Nephron progenitor cell (in vitro differentiated cells): ENCODE results near the gene BDKRB1.

Experiments
- DNase-seq: peaks from one replicate; pipeline ENCODE4 v3.0.0; 2021
- H3K27ac Mint-ChIP-seq: 2 replicates; pipeline ENCODE4 v1.8.0; 2021; ENCODE audit warnings: mild to moderate bottlenecking, moderate library complexity, mixed read lengths
- H3K27me3 Mint-ChIP-seq: 2 replicates; pipeline ENCODE4 v1.8.0; 2021; ENCODE audit warnings: mild to moderate bottlenecking, low read depth, mixed read lengths; ENCODE audit not compliant: poor library complexity
- H3K36me3 Mint-ChIP-seq: 2 replicates; pipeline ENCODE4 v1.8.0; 2021; ENCODE audit warnings: low read depth, mixed read lengths
- H3K4me1 Mint-ChIP-seq: 2 replicates; pipeline ENCODE4 v1.8.0; 2021; ENCODE audit warnings: mixed read lengths
- H3K4me3 Mint-ChIP-seq: 2 replicates; pipeline ENCODE4 v1.8.0; 2021; ENCODE audit warnings: mild to moderate bottlenecking, moderate library complexity, mixed read lengths
- H3K9me3 Mint-ChIP-seq: 2 replicates; pipeline ENCODE4 v1.8.0; 2021; ENCODE audit warnings: mild to moderate bottlenecking, moderate library complexity, mixed read lengths
- CTCF ChIP-seq: fragments of 200-600 bp; sonication (generic); IDR thresholded peaks from 2 replicates; pipeline ENCODE4 v1.5.0; 2021; ENCODE audit warnings: antibody characterized with exemption

Gene BDKRB1

GRCh38 chr14:96294246-96294645 lies 38.2 kb downstream of the BDKRB1 start:
- no peak overlapping the region for H3K27ac Mint-ChIP-seq
- no peak for DNase-seq
- H3K4me3 Mint-ChIP-seq, result no peak overlapping the region
- no peaks in the 10 kb centered on the region for H3K4me1 Mint-ChIP-seq
- H3K9me3 Mint-ChIP-seq, result no peaks in the 10 kb centered on the region
- no peak for TF ChIP-seq CTCF
- no peaks in the 10 kb centered on the region for H3K27me3 Mint-ChIP-seq
- peaks cover 29% of the 10 kb centered on the region for H3K36me3 Mint-ChIP-seq

- no peaks in the 10 kb centered on the region for H3K4me1 Mint-ChIP-seq
- DNase-seq, result no peak
- H3K27me3 Mint-ChIP-seq, result no peaks in the 10 kb centered on the region
- TF ChIP-seq CTCF, result peak; percentile 34
- no peaks in the 10 kb centered on the region for H3K9me3 Mint-ChIP-seq
- H3K36me3 Mint-ChIP-seq, result peaks cover 20% of the 10 kb centered on the region
- H3K4me3 Mint-ChIP-seq, result no peak overlapping the region
- H3K27ac Mint-ChIP-seq, result no peak overlapping the region
These were observed 41.0 kb downstream of the BDKRB1 start for GRCh38 chr14:96297000-96297399.

- H3K27ac Mint-ChIP-seq, result no peak overlapping the region
- no peak for DNase-seq
- TF ChIP-seq CTCF, result no peak
- H3K36me3 Mint-ChIP-seq, result peaks cover 22% of the 10 kb centered on the region
- no peaks in the 10 kb centered on the region for H3K9me3 Mint-ChIP-seq
- no peaks in the 10 kb centered on the region for H3K27me3 Mint-ChIP-seq
- H3K4me1 Mint-ChIP-seq, result no peaks in the 10 kb centered on the region
- H3K4me3 Mint-ChIP-seq, result no peak overlapping the region
These were observed 42.0 kb downstream of the BDKRB1 start for GRCh38 chr14:96297997-96298515.

- no peak for TF ChIP-seq CTCF
- Mint-ChIP-seq H3K4me1 (no peaks in the 10 kb centered on the region), H3K4me3 (no peak overlapping the region), H3K27me3 (peaks cover 2% of the 10 kb centered on the region), H3K9me3 (no peaks in the 10 kb centered on the region), H3K27ac (no peak overlapping the region), H3K36me3 (peaks cover 20% of the 10 kb centered on the region)
- DNase-seq, result no peak
These were observed 43.4 kb downstream of the BDKRB1 start for GRCh38 chr14:96299441-96299840.

- peaks cover 33% of the 10 kb centered on the region for H3K36me3 Mint-ChIP-seq
- no peak for DNase-seq
- H3K27me3 Mint-ChIP-seq, result peaks cover 4% of the 10 kb centered on the region
- H3K4me1 Mint-ChIP-seq, result no peaks in the 10 kb centered on the region
- no peaks in the 10 kb centered on the region for H3K9me3 Mint-ChIP-seq
- no peak for TF ChIP-seq CTCF
- no peak overlapping the region for H3K4me3 Mint-ChIP-seq
- no peak overlapping the region for H3K27ac Mint-ChIP-seq
These were observed 48.0 kb downstream of the BDKRB1 start for GRCh38 chr14:96303981-96304380.

GRCh38 chr14:96304956-96305355 lies 48.9 kb downstream of the BDKRB1 start:
- H3K27ac Mint-ChIP-seq, result no peak overlapping the region
- peak; percentile 25 for DNase-seq

More at GRCh38 chr14:96304956-96305355, 48.9 kb downstream of the BDKRB1 start:
- H3K9me3 Mint-ChIP-seq, result no peaks in the 10 kb centered on the region
- no peaks in the 10 kb centered on the region for H3K4me1 Mint-ChIP-seq
- peaks cover 4% of the 10 kb centered on the region for H3K27me3 Mint-ChIP-seq
- TF ChIP-seq CTCF, result peak; percentile 15
- H3K4me3 Mint-ChIP-seq, result no peak overlapping the region
- peaks cover 34% of the 10 kb centered on the region for H3K36me3 Mint-ChIP-seq
